Skeletal muscle tissue (tissue), 4 donors: Measurements from ENCODE around the gene STRN3. TPM values are rescaled to one million over a fixed set of nuclear protein-coding genes. Genes with fewer than 3 reads are reported as not detected.
"Not testable (repeated sequence)": the region's sequence is repeated elsewhere in the genome, so short reads cannot be mapped to it uniquely, and the experiment has no call there.

Experiments used
- H3K27ac ChIP-seq: one replicate; pipeline ENCODE4 v1.7.0; 2013; ENCODE audit warnings: mild to moderate bottlenecking, low read depth, low read length, inconsistent platforms
- H3K27me3 ChIP-seq, 3 donors: one replicate each; pipeline ENCODE4 v1.7.0; 2013; ENCODE audit warnings: low read length in 3 of 3; ENCODE audit not compliant: control insufficient read depth in 3 of 3, insufficient read depth in 3 of 3
- H3K36me3 ChIP-seq, 3 donors: one replicate each; pipeline ENCODE4 v1.7.0; 2013; ENCODE audit warnings: low read length in 3 of 3; ENCODE audit not compliant: control insufficient read depth in 3 of 3, insufficient read depth in 3 of 3
- H3K4me1 ChIP-seq, 3 donors: one replicate each; pipeline ENCODE4 v1.7.0; 2013; ENCODE audit warnings: low read length in 3 of 3, mild to moderate bottlenecking in 3 of 3; ENCODE audit not compliant: control insufficient read depth in 3 of 3, insufficient read depth in 3 of 3
- H3K4me3 ChIP-seq, 3 donors: one replicate each; pipeline ENCODE4 v1.7.0; 2013; ENCODE audit warnings: low read length in 3 of 3
- H3K9ac ChIP-seq, 3 donors: one replicate each; pipeline ENCODE4 v1.7.0; 2013; ENCODE audit warnings: low read length in 3 of 3, mild to moderate bottlenecking in 3 of 3, moderate library complexity in 2 of 3, low read depth in 1 of 3
- H3K9me3 ChIP-seq, 3 donors: one replicate each; pipeline ENCODE4 v1.7.0; 2013; ENCODE audit warnings: low read length in 3 of 3; ENCODE audit not compliant: control insufficient read depth in 3 of 3
- total RNA-seq: library from RNA; depleted of rRNA; stranded (reverse); fragments of >200 nt; gene quantifications from one replicate; pipeline ENCODE4 v1.2.3, GENCODE V29; 2014
- donor health status: Osteomylitis.

STRN3 gene
- total RNA-seq, 1 donor from 2014 or later = 69.9 TPM

GRCh38 chr14:30994681-30995620, 31.2 kb downstream of the STRN3 start:
- H3K36me3 ChIP-seq = peaks cover 0 to 4% (median 0%) of the 10 kb centered on the region in 3 donors
- H3K9me3 ChIP-seq = peaks cover 2 to 5% (median 3%) of the 10 kb centered on the region in 3 donors
- peak overlapping the region; percentile 57 for H3K27ac ChIP-seq
- peaks cover 6 to 17% (median 13%) of the 10 kb centered on the region in 3 donors for H3K4me1 ChIP-seq
- H3K4me3 ChIP-seq = peak overlapping the region in 1 of 3 donors; percentile 19
- peak overlapping the region in 2 of 3 donors; percentile 1 to 2 for H3K9ac ChIP-seq
- no peaks in the 10 kb centered on the region for H3K27me3 ChIP-seq

DNA sequence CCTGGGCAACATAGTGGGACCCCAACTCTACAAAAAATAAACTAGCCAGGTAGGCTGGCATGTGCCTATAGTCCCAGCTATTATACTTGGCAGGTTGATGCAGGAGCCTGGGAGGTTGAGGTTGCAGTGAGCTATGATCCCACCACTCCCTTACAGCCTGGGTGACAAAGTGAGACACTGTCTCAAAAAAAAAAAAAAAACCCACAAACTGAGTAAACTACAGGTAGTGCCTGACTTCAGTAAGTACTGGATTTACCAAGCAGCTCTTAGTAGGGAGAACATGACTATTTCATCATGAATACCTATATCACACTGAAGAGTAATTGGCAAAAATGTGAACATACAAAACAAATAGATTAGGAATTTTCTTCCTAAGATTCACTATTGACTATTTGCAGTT, 33.1 kb downstream of the STRN3 start:
- Histone ChIP-seq H3K27me3 (no peaks in the 10 kb centered on the region), H3K4me1 (peaks cover 6 to 17% (median 17%) of the 10 kb centered on the region in 3 donors), H3K36me3 (no peaks in the 10 kb centered on the region), H3K9me3 (peaks cover 0 to 2% (median 0%) of the 10 kb centered on the region in 3 donors), H3K27ac (no peak overlapping the region), H3K9ac (no peak overlapping the region), H3K4me3 (no peak overlapping the region)

DNA sequence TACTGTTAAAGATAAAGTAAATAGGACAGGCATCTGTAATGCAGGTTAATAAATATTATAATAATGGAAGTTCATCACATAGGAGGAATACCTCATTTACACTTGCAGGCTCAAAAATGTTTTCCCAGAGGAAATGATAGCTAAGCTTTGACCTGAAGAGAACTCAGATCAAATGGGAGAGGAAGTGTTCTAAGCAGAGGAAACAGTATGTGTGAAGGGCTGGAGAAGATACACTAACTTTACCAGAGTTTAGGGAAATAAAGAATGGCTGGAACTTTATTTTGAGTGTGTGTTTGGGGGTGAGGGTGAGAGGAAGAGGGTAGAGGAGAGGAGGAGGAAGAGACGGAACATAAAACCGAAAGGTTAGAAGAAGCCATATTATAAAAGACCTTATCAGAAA, 34.8 kb downstream of the STRN3 start:
- H3K4me1 ChIP-seq = peaks cover 6 to 17% (median 17%) of the 10 kb centered on the region in 3 donors

GRCh38 chr14:30990770-30991169, 35.4 kb downstream of the STRN3 start:
- H3K9ac ChIP-seq = no peak overlapping the region
- H3K4me1 ChIP-seq = peaks cover 1 to 14% (median 13%) of the 10 kb centered on the region in 3 donors
- H3K27me3 ChIP-seq = no peaks in the 10 kb centered on the region
- no peak overlapping the region for H3K27ac ChIP-seq
- H3K9me3 ChIP-seq = no peaks in the 10 kb centered on the region
- H3K36me3 ChIP-seq = no peaks in the 10 kb centered on the region
- H3K4me3 ChIP-seq = no peak overlapping the region

More for the DNA sequence above, 34.8 kb downstream of the STRN3 start:
- H3K27ac ChIP-seq = no peak overlapping the region
- no peaks in the 10 kb centered on the region for H3K27me3 ChIP-seq
- no peak overlapping the region for H3K4me3 ChIP-seq
- H3K36me3 ChIP-seq = no peaks in the 10 kb centered on the region
- no peak overlapping the region for H3K9ac ChIP-seq
- H3K9me3 ChIP-seq = no peaks in the 10 kb centered on the region

- Histone ChIP-seq H3K27me3 (no peaks in the 10 kb centered on the region), H3K4me3 (peak overlapping the region in 1 of 3 donors; percentile 3), H3K9me3 (no peaks in the 10 kb centered on the region), H3K4me1 (peaks cover 0 to 8% (median 4%) of the 10 kb centered on the region in 3 donors), H3K9ac (no peak overlapping the region), H3K36me3 (no peaks in the 10 kb centered on the region), H3K27ac (no peak overlapping the region)
Measured at GRCh38 chr14:30988509-30988908, 37.7 kb downstream of the STRN3 start.

DNA sequence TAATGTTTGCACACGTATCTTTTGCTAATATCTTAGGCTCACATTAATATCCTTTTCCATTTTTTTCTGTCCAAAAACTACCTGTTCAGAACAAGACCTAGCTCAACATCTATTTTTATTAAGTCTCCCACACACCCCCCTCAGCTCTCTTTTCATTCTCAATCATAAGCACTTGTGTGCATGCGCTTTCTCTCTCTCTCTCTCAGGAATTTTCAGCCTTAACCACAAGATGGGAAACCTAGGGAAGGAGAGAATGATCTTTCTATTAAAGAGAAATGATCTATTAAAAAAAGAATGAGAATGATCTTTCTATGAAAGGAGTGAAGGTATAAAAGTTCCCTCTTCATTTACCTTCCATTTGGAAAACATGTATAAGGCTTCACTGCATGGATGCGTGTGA, 40.4 kb downstream of the STRN3 start:
- no peaks in the 10 kb centered on the region for H3K36me3 ChIP-seq
- no peaks in the 10 kb centered on the region for H3K27me3 ChIP-seq
- no peak overlapping the region for H3K27ac ChIP-seq
- no peak overlapping the region for H3K9ac ChIP-seq
- H3K4me1 ChIP-seq = peaks cover 0 to 4% (median 4%) of the 10 kb centered on the region in 3 donors
- H3K9me3 ChIP-seq = no peaks in the 10 kb centered on the region
- H3K4me3 ChIP-seq = no peak overlapping the region

DNA sequence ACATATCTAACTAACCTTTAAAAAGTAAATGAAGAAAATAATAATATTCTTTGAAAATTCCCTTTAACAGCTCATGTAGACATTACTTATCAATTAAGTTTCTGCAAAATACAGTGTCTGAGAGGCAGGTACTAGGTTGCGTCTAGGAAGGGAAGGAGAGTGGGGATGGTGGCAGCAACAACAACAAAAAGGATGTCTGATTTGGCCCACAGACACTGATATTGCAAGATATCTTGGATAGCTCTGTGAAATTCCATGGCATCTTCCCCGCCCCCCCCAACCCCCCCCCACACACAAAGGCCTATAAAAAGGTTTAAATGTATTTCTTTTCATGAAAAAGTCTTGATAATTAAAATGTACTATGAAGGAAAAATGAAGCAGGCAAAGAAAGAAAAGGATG, 42.3 kb downstream of the STRN3 start:
- Histone ChIP-seq H3K27me3 (no peaks in the 10 kb centered on the region), H3K4me3 (no peak overlapping the region), H3K9me3 (no peaks in the 10 kb centered on the region), H3K4me1 (peaks cover 0 to 4% (median 0%) of the 10 kb centered on the region in 3 donors), H3K27ac (no peak overlapping the region), H3K9ac (no peak overlapping the region), H3K36me3 (no peaks in the 10 kb centered on the region)

- H3K4me1 ChIP-seq = no peaks in the 10 kb centered on the region
Measured at GRCh38 chr14:30982533-30982932, 43.6 kb downstream of the STRN3 start.

GRCh38 chr14:30980980-30981379, 45.2 kb downstream of the STRN3 start:
- no peaks in the 10 kb centered on the region for H3K36me3 ChIP-seq
- H3K27ac ChIP-seq = no peak overlapping the region
- no peak overlapping the region for H3K4me3 ChIP-seq
- H3K4me1 ChIP-seq = no peaks in the 10 kb centered on the region
- peak overlapping the region in 1 of 3 donors; percentile 16 for H3K9ac ChIP-seq
- no peaks in the 10 kb centered on the region for H3K9me3 ChIP-seq
- no peaks in the 10 kb centered on the region for H3K27me3 ChIP-seq

More at GRCh38 chr14:30982533-30982932, 43.6 kb downstream of the STRN3 start:
- Histone ChIP-seq H3K9ac (no peak overlapping the region), H3K27ac (no peak overlapping the region), H3K36me3 (no peaks in the 10 kb centered on the region), H3K9me3 (no peaks in the 10 kb centered on the region), H3K27me3 (no peaks in the 10 kb centered on the region), H3K4me3 (no peak overlapping the region)

- H3K36me3 ChIP-seq, H3K27ac ChIP-seq, H3K4me3 ChIP-seq, H3K9me3 ChIP-seq, H3K4me1 ChIP-seq, H3K27me3 ChIP-seq, H3K9ac ChIP-seq: not testable (repeated sequence)
Measured at GRCh38 chr14:30980106-30980704, 46.0 kb downstream of the STRN3 start.
